ENCODE measurements around the gene SNIP1.
A peak's percentile ranks its signal among the peaks of the same experiment; 100 is the strongest.
"Not testable (repeated sequence)": the region's sequence is repeated elsewhere in the genome, so short reads cannot be mapped to it uniquely, and the experiment has no call there.

Gene SNIP1

GRCh38 chr1:37553927-37554808 is at the start of gene SNIP1:
SNIP1 (minus strand) TSS chr1:37554293; CDS start chr1:37554229, 64 bp downstream.
- peak; percentile 92 for DNase-seq (ENCODE audit: low spot score)

- DNase-seq (ENCODE audit: low spot score): peak; percentile 52
Measured at GRCh38 chr1:37602750-37603694, 48.9 kb upstream of the SNIP1 start.

- no peak for DNase-seq (ENCODE audit: low spot score)
Measured at GRCh38 chr1:37601441-37601840, 47.3 kb upstream of the SNIP1 start.

GRCh38 chr1:37599940-37600339 is 45.8 kb upstream of the SNIP1 start:
- no peak for DNase-seq (ENCODE audit: low spot score)

GRCh38 chr1:37596182-37596667 is 42.1 kb upstream of the SNIP1 start:
- peak; percentile 21 for DNase-seq (ENCODE audit: low spot score)

GRCh38 chr1:37595440-37596181 is 41.5 kb upstream of the SNIP1 start, which contains the start of gene GNL2:
GNL2 (minus strand) TSS chr1:37595937; CDS start chr1:37595822, 115 bp downstream.
- peak; percentile 96 for DNase-seq (ENCODE audit: low spot score)

GRCh38 chr1:37593726-37594125 is 39.6 kb upstream of the SNIP1 start:
- no peak for DNase-seq (ENCODE audit: low spot score)

- no peak for DNase-seq (ENCODE audit: low spot score)
Measured at GRCh38 chr1:37588939-37589338, 34.8 kb upstream of the SNIP1 start.

GRCh38 chr1:37584544-37584943 is 30.5 kb upstream of the SNIP1 start:
- not testable (repeated sequence) for DNase-seq (ENCODE audit: low spot score)

- no peak for DNase-seq (ENCODE audit: low spot score)
Measured at GRCh38 chr1:37575692-37576091, 21.6 kb upstream of the SNIP1 start.

- no peak for DNase-seq (ENCODE audit: low spot score)
Measured at GRCh38 chr1:37574834-37575480, 20.9 kb upstream of the SNIP1 start.

GRCh38 chr1:37570528-37571334 is 16.6 kb upstream of the SNIP1 start:
- DNase-seq (ENCODE audit: low spot score): no peak

- DNase-seq (ENCODE audit: low spot score): no peak
Measured at GRCh38 chr1:37567023-37567422, 12.9 kb upstream of the SNIP1 start.

- DNase-seq (ENCODE audit: low spot score): no peak
Measured at GRCh38 chr1:37564892-37565291, 10.8 kb upstream of the SNIP1 start.

- DNase-seq (ENCODE audit: low spot score): no peak
Measured at GRCh38 chr1:37562984-37563383, 8.9 kb upstream of the SNIP1 start.

- DNase-seq (ENCODE audit: low spot score): peak; percentile 17
Measured at GRCh38 chr1:37561133-37562132, 7.3 kb upstream of the SNIP1 start.

GRCh38 chr1:37560401-37561132 is 6.5 kb upstream of the SNIP1 start:
- DNase-seq (ENCODE audit: low spot score): no peak

- DNase-seq (ENCODE audit: low spot score): not testable (repeated sequence)
Measured at GRCh38 chr1:37559957-37560379, 5.9 kb upstream of the SNIP1 start.
